Stimulated activated CD8-positive, alpha-beta memory T cell treated with anti-CD3 and anti-CD28 coated beads, Interleukin-12 subunit alpha, Interleukin-12 subunit beta, amount 100 ng/mL, for 4 hours (primary cell): Measurements from ENCODE around the gene CDK5R2.

Experiments
- DNase-seq: peaks from one replicate; pipeline ENCODE4 v3.0.0-alpha.2; 2020; ENCODE audit warnings: low read depth

The CDK5R2 gene

GRCh38 chr2:218961651-218962570 is 2.4 kb downstream of the CDK5R2 start:
- no peak for DNase-seq

DNA sequence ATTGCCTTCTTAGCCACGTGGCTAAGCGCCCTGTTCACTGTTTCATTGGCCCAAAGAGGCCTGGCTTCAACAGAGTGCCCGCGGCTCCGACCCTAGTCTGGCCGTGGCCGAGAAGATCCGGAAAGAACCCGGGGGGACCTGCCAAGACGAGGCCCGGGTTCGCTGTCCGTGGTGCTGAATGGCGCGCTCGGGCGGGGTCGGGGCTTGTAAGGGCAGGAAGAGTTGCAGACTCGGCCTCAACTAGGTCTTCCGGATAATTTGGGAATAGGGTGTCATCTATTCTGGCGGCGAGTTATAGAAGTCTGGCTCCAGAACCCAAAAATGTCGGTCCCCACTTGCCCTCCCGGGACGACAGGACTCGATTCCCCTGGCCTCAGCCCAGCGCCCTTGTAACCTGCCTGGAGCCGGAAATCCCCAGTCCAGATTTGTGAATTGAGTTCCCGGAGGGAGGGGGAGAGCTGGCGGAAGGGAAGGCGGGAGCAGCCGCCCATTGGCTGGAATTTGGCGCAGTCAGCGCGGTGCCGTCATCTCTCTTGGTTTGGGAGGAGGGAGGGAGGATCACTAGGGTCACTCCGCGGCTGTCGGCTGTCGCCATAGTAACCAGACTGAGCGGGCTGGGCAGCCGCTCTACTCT is 3.5 kb downstream of the CDK5R2 start:
- no peak for DNase-seq

- DNase-seq: no peak
Measured at GRCh38 chr2:218963601-218964000, 4.1 kb downstream of the CDK5R2 start.

DNA sequence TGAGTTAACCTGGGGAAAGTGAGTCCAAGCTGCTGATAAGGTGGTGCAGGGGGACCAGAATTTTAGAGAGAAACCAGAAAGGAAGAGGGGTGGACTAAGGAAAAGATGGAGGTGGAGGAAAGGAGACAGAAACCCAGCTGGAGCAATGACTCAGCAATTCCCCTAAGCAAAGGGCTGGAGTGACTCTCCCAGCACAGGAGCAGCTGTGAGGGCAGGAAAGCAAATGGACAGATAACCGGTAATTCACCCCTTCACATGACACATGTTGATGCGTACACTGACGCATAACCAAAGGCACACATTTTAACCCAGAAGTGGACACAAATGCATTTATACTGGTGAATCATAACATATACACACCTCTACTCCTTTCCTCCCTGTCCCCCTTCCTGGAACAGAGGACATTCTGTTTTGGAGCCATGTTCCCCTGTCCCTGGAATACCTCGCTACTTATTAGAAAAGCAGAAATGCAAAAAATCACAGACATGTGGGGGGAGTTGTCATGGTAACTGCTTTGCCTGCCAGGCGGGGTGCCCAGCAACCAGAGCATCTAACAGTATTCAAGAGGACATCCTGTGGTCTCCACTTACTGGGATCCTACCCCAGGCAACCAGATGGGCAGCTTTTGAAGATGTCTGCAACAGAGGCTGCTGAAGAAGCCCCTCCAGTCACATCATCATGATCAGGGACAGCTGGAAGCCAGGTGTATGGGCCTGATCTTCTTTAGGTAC is 4.7 kb downstream of the CDK5R2 start:
- DNase-seq: no peak

GRCh38 chr2:218970894-218971293 is 11.4 kb downstream of the CDK5R2 start:
- DNase-seq: no peak

- DNase-seq: no peak
Measured at GRCh38 chr2:218975060-218975777, 15.8 kb downstream of the CDK5R2 start.

GRCh38 chr2:218979846-218980734 is 20.6 kb downstream of the CDK5R2 start:
- DNase-seq: peak; percentile 65

GRCh38 chr2:218980735-218981389 is 21.4 kb downstream of the CDK5R2 start:
- no peak for DNase-seq

DNA sequence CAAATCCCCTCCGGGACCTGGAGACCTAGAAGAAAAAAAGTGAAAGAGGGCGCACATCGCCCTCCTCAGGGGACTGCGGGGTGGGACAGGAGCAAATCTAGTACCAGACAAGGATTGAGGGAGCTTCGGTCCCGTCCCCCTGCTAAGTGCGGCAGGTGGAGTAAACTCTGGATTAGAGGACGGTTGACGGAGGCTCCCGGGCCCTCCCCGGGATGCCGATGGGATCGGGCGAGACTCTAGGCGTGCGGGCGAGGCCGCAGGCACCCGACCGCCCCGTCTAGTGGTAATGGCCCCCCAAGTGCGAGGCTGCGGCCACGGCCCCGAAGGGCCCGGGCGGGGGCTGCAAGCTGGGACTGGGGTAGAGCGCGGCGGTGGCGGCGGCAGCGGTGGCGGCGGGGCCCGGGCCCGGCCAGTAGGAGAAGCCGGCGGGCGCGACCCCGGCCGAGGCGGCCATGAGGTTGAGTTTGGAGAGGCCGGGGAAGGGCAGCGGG is 22.0 kb downstream of the CDK5R2 start:
- no peak for DNase-seq

GRCh38 chr2:218981881-218982585 is 22.6 kb downstream of the CDK5R2 start:
- peak; percentile 18 for DNase-seq

DNA sequence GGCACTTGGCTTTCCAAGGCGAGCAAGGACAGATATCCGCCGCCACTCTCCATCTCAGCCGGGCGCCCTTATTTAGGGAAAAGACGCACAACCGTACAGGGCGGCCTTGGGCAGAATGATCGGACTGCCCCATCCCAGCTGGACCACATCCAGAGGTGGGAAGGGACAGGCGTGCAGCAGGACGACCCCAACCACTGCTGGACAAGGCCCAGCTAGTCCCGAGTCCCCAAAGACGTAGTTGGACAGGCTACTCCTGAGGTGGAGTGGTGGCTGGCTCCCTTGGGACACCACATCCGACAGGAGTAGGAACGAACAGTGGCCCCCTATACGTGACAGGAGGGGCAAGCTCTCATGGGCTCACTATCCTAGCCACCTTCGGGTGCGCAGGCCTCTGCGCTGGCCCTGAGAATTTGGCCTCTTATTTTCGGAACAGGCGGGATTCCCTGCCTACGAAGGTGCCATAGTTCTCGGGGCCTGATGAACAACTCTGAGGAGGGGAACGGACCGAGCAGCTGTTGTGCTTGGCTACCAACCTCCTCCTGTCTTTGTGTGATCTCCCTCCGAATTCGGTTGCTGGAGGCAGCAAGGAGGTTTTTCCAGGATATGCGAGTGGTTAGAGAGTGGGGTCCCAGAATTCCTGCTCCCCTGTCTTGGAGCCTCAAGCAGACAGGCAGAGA is 23.3 kb downstream of the CDK5R2 start:
- no peak for DNase-seq

GRCh38 chr2:218983263-218983933 is 23.9 kb downstream of the CDK5R2 start:
- no peak for DNase-seq

DNA sequence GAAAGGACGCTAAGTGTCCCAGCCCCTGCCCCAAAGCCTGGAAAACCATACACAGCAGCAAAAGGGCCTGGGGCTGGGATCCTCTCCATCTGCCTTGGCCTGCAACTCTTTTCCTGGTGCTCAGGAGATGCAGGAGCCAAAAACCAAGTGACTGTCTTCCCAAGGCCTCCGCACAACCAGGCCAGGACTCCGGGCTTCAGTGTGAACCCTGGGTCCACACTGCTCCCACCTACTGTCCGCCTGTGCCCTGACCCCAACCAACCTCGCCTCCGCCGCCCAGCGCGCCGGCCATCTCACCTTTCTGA is 24.4 kb downstream of the CDK5R2 start:
- no peak for DNase-seq

DNA sequence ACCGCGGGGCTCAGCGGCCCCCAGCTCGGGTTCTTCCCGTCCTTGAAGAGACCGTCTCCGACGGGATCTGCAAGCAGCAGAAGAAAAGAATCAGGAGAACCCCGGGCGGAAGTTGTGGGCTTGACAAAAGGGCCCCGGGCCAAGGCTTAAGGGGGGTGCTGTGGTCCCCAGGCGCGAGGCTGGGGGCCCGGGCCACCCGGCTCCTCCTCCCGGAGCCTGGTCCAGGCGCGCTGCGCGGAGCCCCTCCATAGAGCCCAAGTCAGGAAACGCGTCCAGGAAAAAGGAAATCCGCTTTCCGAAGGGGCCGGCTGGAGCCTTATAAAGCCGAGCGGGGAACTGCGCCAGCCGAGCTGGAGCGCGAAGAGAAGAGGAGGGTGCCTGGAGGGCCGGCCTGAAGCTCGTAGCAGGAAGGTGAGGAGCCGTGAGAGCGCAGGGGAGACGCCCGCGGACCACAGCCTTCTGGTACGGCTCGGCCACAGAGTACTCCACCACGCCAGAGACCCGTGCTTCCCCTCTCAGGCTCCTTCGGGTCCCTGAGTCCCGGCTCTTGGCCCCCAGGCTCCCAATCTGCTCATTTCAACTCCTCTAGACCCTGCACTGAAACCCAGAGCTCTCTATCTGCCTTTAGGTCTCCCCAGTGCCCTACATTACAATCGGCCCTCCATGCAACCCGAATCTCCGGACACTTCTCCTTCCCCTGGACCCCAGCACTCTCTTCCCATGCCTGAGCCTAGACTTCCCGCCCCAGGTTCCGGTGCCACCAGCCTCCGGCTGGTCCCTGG is 25.0 kb downstream of the CDK5R2 start:
- no peak for DNase-seq

GRCh38 chr2:218985021-218985324 is 25.5 kb downstream of the CDK5R2 start, which contains the start of gene FEV:
Gene FEV, minus strand, starts transcription at chr2:218985184. Its CDS starts 109 bp downstream, at chr2:218985075.
- no peak for DNase-seq

GRCh38 chr2:218985325-218986091 is 26.0 kb downstream of the CDK5R2 start:
- DNase-seq: no peak

DNA sequence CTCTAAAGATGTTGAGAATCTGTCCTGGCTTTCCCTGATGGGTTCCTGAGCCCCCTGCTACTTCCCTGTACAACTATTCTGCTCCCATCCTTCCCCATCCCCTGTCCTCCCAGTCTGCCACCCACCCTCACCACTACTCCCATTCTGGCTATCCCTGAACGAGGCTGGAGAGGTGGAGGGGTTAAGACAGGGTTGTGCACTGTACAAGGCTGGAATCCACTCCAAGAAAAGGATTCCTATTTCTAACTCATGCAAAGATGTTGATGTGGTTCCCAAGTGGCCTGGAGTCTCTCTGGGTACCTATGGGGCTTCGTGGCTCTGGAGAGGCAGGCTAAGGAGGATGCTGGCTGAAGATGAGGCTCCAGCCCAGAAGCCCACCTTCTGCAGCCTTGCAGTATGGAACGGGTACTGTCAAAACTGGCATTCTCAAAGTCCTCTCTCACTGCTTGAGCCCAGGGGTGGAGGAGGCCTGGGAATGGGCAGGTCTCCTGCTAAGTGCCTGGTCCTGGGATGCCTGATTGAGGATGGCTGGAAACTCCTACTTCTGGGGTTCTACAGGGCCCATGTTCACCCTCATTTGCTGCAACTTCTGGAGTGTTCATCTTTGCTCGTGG is 26.8 kb downstream of the CDK5R2 start:
- DNase-seq: no peak
